GM23338 (cell line): ENCODE measurements around the gene UTP20. TPM values are rescaled to one million over a fixed set of nuclear protein-coding genes. Genes with fewer than 3 reads are reported as not detected.

Experiments
- ATAC-seq: fragments of 200-7000 bp; cut with Tn5 transposase; 3 replicates; pipeline ENCODE4 v1.9.1; 2020
- DNase-seq: peaks from one replicate; pipeline ENCODE4 v3.0.0-alpha.2; 2015; ENCODE audit warnings: low spot score
- H2AFZ ChIP-seq: fragments of 200-600 bp; sonication (generic); 2 replicates; pipeline ENCODE4 v1.8.0; 2016; ENCODE audit warnings: antibody characterized with exemption, mild to moderate bottlenecking, moderate library complexity
- H3F3A ChIP-seq: fragments of 200-600 bp; sonication (generic); replicated peaks from 2 replicates; pipeline ENCODE4 v1.8.0; 2017; ENCODE audit warnings: antibody characterized with exemption, mixed run types, low read depth
- H3K27ac ChIP-seq: fragments of 200-600 bp; sonication (generic); 2 replicates; pipeline ENCODE4 v1.6.1; 2016; ENCODE audit warnings: low read depth
- H3K27me3 ChIP-seq: fragments of 200-600 bp; sonication (generic); 2 replicates; pipeline ENCODE4 v1.8.0; 2016; ENCODE audit warnings: mild to moderate bottlenecking, mixed run types, moderate library complexity; ENCODE audit not compliant: insufficient read depth
- H3K36me3 ChIP-seq: fragments of 200-600 bp; sonication (generic); 2 replicates; pipeline ENCODE4 v1.8.0; 2016; ENCODE audit warnings: mild to moderate bottlenecking; ENCODE audit not compliant: insufficient read depth
- H3K4me1 ChIP-seq: fragments of 200-600 bp; sonication (generic); 2 replicates; pipeline ENCODE4 v1.8.0; 2016; ENCODE audit warnings: mild to moderate bottlenecking, moderate library complexity; ENCODE audit not compliant: insufficient read depth
- H3K4me2 ChIP-seq: fragments of 200-600 bp; sonication (generic); 2 replicates; pipeline ENCODE4 v1.7.1; 2017; ENCODE audit warnings: mixed run types
- H3K4me3 ChIP-seq: fragments of 200-600 bp; sonication (generic); 2 replicates; pipeline ENCODE4 v1.6.1; 2016; ENCODE audit warnings: mixed run types
- H3K79me2 ChIP-seq: fragments of 200-600 bp; sonication (generic); replicated peaks from 2 replicates; pipeline ENCODE4 v1.8.0; 2017; ENCODE audit warnings: mild to moderate bottlenecking; ENCODE audit not compliant: insufficient read depth
- H3K9me2 ChIP-seq: fragments of 200-600 bp; sonication (generic); 2 replicates; pipeline ENCODE4 v1.8.0; 2017; ENCODE audit not compliant: insufficient read depth
- H4K20me1 ChIP-seq: fragments of 200-600 bp; sonication (generic); replicated peaks from 2 replicates; pipeline ENCODE4 v1.8.0; 2017; ENCODE audit warnings: mild to moderate bottlenecking; ENCODE audit not compliant: insufficient read depth
- H3K27ac Mint-ChIP-seq: 2 replicates; pipeline ENCODE4 v1.8.0; 2020; ENCODE audit warnings: inconsistent platforms, mild to moderate bottlenecking, moderate library complexity, mixed read lengths
- H3K27me3 Mint-ChIP-seq: 3 replicates; pipeline ENCODE4 v1.8.0; 2022; ENCODE audit warnings: low read depth, mild to moderate bottlenecking, moderate library complexity, mixed read lengths, inconsistent platforms; ENCODE audit not compliant: insufficient read depth, poor library complexity
- H3K36me3 Mint-ChIP-seq: 3 replicates; pipeline ENCODE4 v1.8.0; 2021; ENCODE audit warnings: low read depth, mild to moderate bottlenecking, inconsistent platforms, moderate library complexity, mixed read lengths
- H3K4me1 Mint-ChIP-seq: 3 replicates; pipeline ENCODE4 v1.8.0; 2020; ENCODE audit warnings: mild to moderate bottlenecking, inconsistent platforms, mixed read lengths
- H3K4me3 Mint-ChIP-seq: 3 replicates; pipeline ENCODE4 v1.8.0; 2021; ENCODE audit warnings: moderate library complexity, mild to moderate bottlenecking, inconsistent platforms, mixed read lengths
- H3K9me3 Mint-ChIP-seq: 3 replicates; pipeline ENCODE4 v1.8.0; 2020; ENCODE audit warnings: moderate library complexity, mild to moderate bottlenecking, inconsistent platforms, mixed read lengths
- CREB1 ChIP-seq: fragments of 250-450 bp; sonication (Bioruptor Pico); IDR thresholded peaks from 2 replicates; pipeline ENCODE4 v1.5.0; 2020; ENCODE audit warnings: low read depth, mild to moderate bottlenecking, moderate library complexity
- CTCF ChIP-seq, 2 experiments: fragments of 200-600 bp in 1 of 2; sonication (generic) in 1 of 2; conservative IDR thresholded peaks; 2 replicates each; pipeline versions ENCODE4 v1.5.1 to v1.6.1; 2016 to 2017; ENCODE audit warnings: antibody characterized with exemption in 2 of 2, low read depth in 2 of 2, mild to moderate bottlenecking in 2 of 2, moderate library complexity in 1 of 2
- ETS1 ChIP-seq: IDR thresholded peaks from 2 replicates; pipeline ENCODE4 v1.6.1; 2016; ENCODE audit warnings: antibody characterized with exemption
- EZH2 ChIP-seq: fragments of 200-600 bp; sonication (generic); IDR thresholded peaks from one replicate; pipeline ENCODE4 v1.8.0; 2017; ENCODE audit warnings: antibody characterized with exemption, mild to moderate bottlenecking, low read depth; ENCODE audit not compliant: unreplicated experiment
- EZH2phosphoT487 ChIP-seq: fragments of 200-600 bp; sonication (generic); IDR thresholded peaks from one replicate; pipeline ENCODE4 v1.8.1; 2018; ENCODE audit warnings: antibody characterized with exemption; ENCODE audit not compliant: unreplicated experiment
- NANOG ChIP-seq: IDR thresholded peaks from 2 replicates; pipeline ENCODE4 v1.6.1; 2016; ENCODE audit warnings: antibody characterized with exemption, borderline replicate concordance
- POLR2AphosphoS5 ChIP-seq: IDR thresholded peaks from 2 replicates; pipeline ENCODE4 v1.6.1; 2016; ENCODE audit warnings: antibody characterized with exemption, low read depth
- REST ChIP-seq: IDR thresholded peaks from one replicate; pipeline ENCODE4 v1.6.1; 2018; ENCODE audit warnings: antibody characterized with exemption; ENCODE audit not compliant: unreplicated experiment
- STAT1 ChIP-seq: IDR thresholded peaks from one replicate; pipeline ENCODE4 v1.6.1; 2016; ENCODE audit warnings: antibody characterized with exemption; ENCODE audit not compliant: unreplicated experiment
- ZNF114 ChIP-seq: fragments of 250-450 bp; sonication (Bioruptor Pico); IDR thresholded peaks from 2 replicates; pipeline ENCODE4 v1.5.0; 2020; ENCODE audit warnings: mild to moderate bottlenecking, moderate library complexity
- ZNF331 ChIP-seq: fragments of 250-450 bp; sonication (Bioruptor Pico); IDR thresholded peaks from 2 replicates; pipeline ENCODE4 v1.5.0; 2020; ENCODE audit warnings: low read depth, mild to moderate bottlenecking, moderate library complexity
- ZNF462 ChIP-seq: fragments of 250-450 bp; sonication (Bioruptor Pico); IDR thresholded peaks from 2 replicates; pipeline ENCODE4 v1.5.0; 2020; ENCODE audit warnings: mild to moderate bottlenecking, moderate library complexity
- polyA plus RNA-seq: library from polyadenylated mRNA; unstranded; fragments of >200 nt; fragmentation: Nextera tagmentation; extraction: Ambion mirVana; gene quantifications from 2 replicates; pipeline ENCODE4 v1.2.1, GENCODE V29; 2016
- total RNA-seq: library from RNA; depleted of rRNA; stranded (reverse); fragments of >200 nt; shearing (Covaris generic); gene quantifications from 2 replicates; pipeline ENCODE4 v1.2.3, GENCODE V29; 2014

UTP20 gene
- total and polyA plus RNA-seq, 2 experiments from 2014 or later = 13.1 to 59.6 TPM

- no peaks in the 10 kb centered on the region for H3K27me3 Mint-ChIP-seq
- no peaks in the 10 kb centered on the region for H3K36me3 ChIP-seq
- no peaks in the 10 kb centered on the region for H3K4me1 Mint-ChIP-seq
These were observed 135.3 kb downstream of the UTP20 start for GRCh38 chr12:101415228-101415627.

More at GRCh38 chr12:101415228-101415627, 135.3 kb downstream of the UTP20 start:
- H3F3A ChIP-seq = no peaks in the 10 kb centered on the region
- no peaks in the 10 kb centered on the region for H3K4me1 ChIP-seq
- H3K27me3 ChIP-seq = no peaks in the 10 kb centered on the region
- H3K4me3 Mint-ChIP-seq = no peak overlapping the region
- no peak overlapping the region for H2AFZ ChIP-seq
- H3K4me2 ChIP-seq = no peak overlapping the region
- no peaks in the 10 kb centered on the region for H3K79me2 ChIP-seq
- H3K27ac Mint-ChIP-seq = no peak overlapping the region
- no peaks in the 10 kb centered on the region for H3K9me3 Mint-ChIP-seq
- DNase-seq (no peak), ATAC-seq (no peak)
- TF ChIP-seq STAT1 = no peak
- no peak for TF ChIP-seq CREB1
- no peak for TF ChIP-seq EZH2phosphoT487
- no peak for TF ChIP-seq REST
- TF ChIP-seq ZNF462 (CRISPR knock-in tag) = no peak
- no peak for TF ChIP-seq POLR2AphosphoS5
- TF ChIP-seq ZNF114 (CRISPR knock-in tag) = no peak
- no peak for TF ChIP-seq ETS1
- TF ChIP-seq NANOG = no peak
- TF ChIP-seq CTCF (conservative IDR thresholded peaks at IDR 0.05; ENCODE audit: low read depth in 2 of 2) = no peak
- no peak for TF ChIP-seq ZNF331
- TF ChIP-seq EZH2 = no peak
- no peaks in the 10 kb centered on the region for H3K36me3 Mint-ChIP-seq
- no peak overlapping the region for H3K27ac ChIP-seq
- no peak overlapping the region for H3K4me3 ChIP-seq
- H3K9me2 ChIP-seq = no peaks in the 10 kb centered on the region
- H4K20me1 ChIP-seq = no peaks in the 10 kb centered on the region
